K562 (cell line): Measurements from ENCODE around the gene TMED8. TPM values are rescaled to one million over a fixed set of nuclear protein-coding genes. Genes with fewer than 3 reads are reported as not detected.

Source experiments
- ATAC-seq: fragments of 200-7000 bp; cut with Tn5 transposase; 3 replicates; pipeline ENCODE4 v1.9.1; 2020; ENCODE audit warnings: moderate library complexity
- BruUV-seq: library from RNA; stranded (reverse); fragments of 400-500 nt; replicated peaks from 2 replicates; lab custom pipeline; 2021; lab: Mats Ljungman, UMichigan
- CTCF ChIA-PET: fragments of 300-600 bp; formaldehyde crosslinking; extraction: SDS; loops from one replicate; lab custom pipeline; 2021; ENCODE audit warnings: low intra/inter-chr PET ratio; lab: Yijun Ruan, JAX
- POLR2A ChIA-PET: fragments of 300-600, 350-650 bp; sonication (Branson Sonifier 250); formaldehyde crosslinking; extraction: SDS; loops from one replicate; lab custom pipeline; 2021; ENCODE audit warnings: antibody characterized with exemption, inconsistent platforms; lab: Yijun Ruan, JAX
- DNase-seq, 4 experiments: peaks; one replicate each; pipeline versions ENCODE4 v3.0.0 to v3.0.0-alpha.2; 2011 to 2018; ENCODE audit warnings: low spot score in 3 of 4, mixed read lengths in 3 of 4; ENCODE audit errors: extremely low read depth in 1 of 4
- FAIRE-seq: peaks from 2 replicates; lab custom pipeline; 2011; peaks lifted over from hg19 to GRCh38; lab: Jason Lieb, UNC
- H2AFZ ChIP-seq: 2 replicates; pipeline ENCODE4 v1.6.0; 2011; ENCODE audit warnings: low read depth, low read length, control low read depth, inconsistent platforms
- H3K27ac ChIP-seq: fragments of 200-600 bp; 3 replicates; pipeline ENCODE4 v1.8.0; 2011; ENCODE audit warnings: low read depth, mild to moderate bottlenecking, control low read depth, inconsistent platforms, low read length, moderate library complexity, mixed read lengths; ENCODE audit errors: extremely low read depth
- H3K27me3 ChIP-seq, 2 experiments: fragments of 300-600 bp in 1 of 2; 2 replicates in 1 of 2; 3 replicates in 1 of 2; pipeline versions ENCODE4 v1.6.0 to v1.8.0; 2011; ENCODE audit warnings: inconsistent platforms in 2 of 2, low read length in 2 of 2, mild to moderate bottlenecking in 1 of 2, mixed read lengths in 1 of 2, moderate library complexity in 1 of 2; ENCODE audit not compliant: control insufficient read depth in 2 of 2, insufficient read depth in 2 of 2
- H3K36me3 ChIP-seq: fragments of 300-600 bp; 3 replicates; pipeline ENCODE4 v1.8.0; 2011; ENCODE audit warnings: mild to moderate bottlenecking, low read length, inconsistent platforms; ENCODE audit not compliant: control insufficient read depth, insufficient read depth
- H3K4me1 ChIP-seq, 2 experiments: fragments of 200-600 bp in 1 of 2; replicated peaks in 1 of 2; 2 replicates in 1 of 2; 3 replicates in 1 of 2; pipeline versions ENCODE4 v1.5.1 to v1.8.0; 2011; ENCODE audit warnings: inconsistent platforms in 2 of 2, low read length in 2 of 2, mild to moderate bottlenecking in 1 of 2, mixed read lengths in 1 of 2, moderate library complexity in 1 of 2; ENCODE audit not compliant: control insufficient read depth in 2 of 2, insufficient read depth in 2 of 2
- H3K4me2 ChIP-seq: 2 replicates; pipeline ENCODE4 v1.6.1; 2011; ENCODE audit warnings: low read length, control low read depth, inconsistent platforms, mixed read lengths; ENCODE audit not compliant: insufficient read depth
- H3K4me3 ChIP-seq: fragments of 200-600 bp; sonication (generic), shearing (Covaris generic); 2 replicates; pipeline ENCODE4 v1.5.1; 2016; ENCODE audit warnings: control low read depth, inconsistent platforms
- H3K79me2 ChIP-seq: fragments of 200-600 bp; 3 replicates; pipeline ENCODE4 v1.8.0; 2011; ENCODE audit warnings: low read length, inconsistent platforms; ENCODE audit not compliant: control insufficient read depth, insufficient read depth
- H3K9ac ChIP-seq, 2 experiments: 2 replicates each; pipeline versions ENCODE4 v1.6.0 to v1.6.1; 2011; ENCODE audit warnings: low read depth in 2 of 2, low read length in 2 of 2, control low read depth in 1 of 2, inconsistent platforms in 1 of 2, mild to moderate bottlenecking in 1 of 2, mixed read lengths in 1 of 2; ENCODE audit not compliant: insufficient read depth in 1 of 2
- H3K9me1 ChIP-seq: one replicate; pipeline ENCODE4 v1.6.0; 2011; ENCODE audit warnings: inconsistent platforms, mild to moderate bottlenecking, low read length, moderate library complexity; ENCODE audit not compliant: control insufficient read depth, insufficient read depth
- H3K9me3 ChIP-seq: replicated peaks from 2 replicates; pipeline ENCODE4 v1.5.1; 2011; ENCODE audit warnings: low read depth, low read length, inconsistent platforms; ENCODE audit not compliant: control insufficient read depth, insufficient read depth
- H4K20me1 ChIP-seq: replicated peaks from 2 replicates; pipeline ENCODE4 v1.6.1; 2011; ENCODE audit warnings: low read length, inconsistent platforms, mixed read lengths; ENCODE audit not compliant: control insufficient read depth, insufficient read depth
- ADNP ChIP-seq: fragments of 200-800 bp; sonication (Bioruptor generic); IDR thresholded peaks from 2 replicates; pipeline ENCODE4 v1.6.1; 2016; ENCODE audit warnings: missing genetic modification characterization, missing compliant biosample characterization
- FOSL1 ChIP-seq: fragments of 200-800 bp; sonication (Bioruptor generic); conservative IDR thresholded peaks from 2 replicates; pipeline ENCODE4 v1.6.1; 2016; ENCODE audit warnings: missing genetic modification characterization, missing compliant biosample characterization
- GABPA ChIP-seq: fragments of 200-800 bp; sonication (Bioruptor generic); conservative IDR thresholded peaks from 2 replicates; pipeline ENCODE4 v1.6.1; 2016; ENCODE audit warnings: low read depth, missing genetic modification characterization, missing compliant biosample characterization
- HDAC1 ChIP-seq, 2 experiments: fragments of 450-650 bp; IDR thresholded peaks; 2 replicates each; pipeline ENCODE4 v1.6.1; 2016 to 2017; ENCODE audit warnings: inconsistent platforms in 1 of 2, mild to moderate bottlenecking in 1 of 2, moderate library complexity in 1 of 2
- RCOR1 ChIP-seq, 2 experiments: IDR thresholded peaks; 2 replicates each; pipeline ENCODE4 v1.6.1; 2012; ENCODE audit warnings: low read depth in 2 of 2, low read length in 2 of 2, borderline replicate concordance in 1 of 2, improper control_type of control experiment in 1 of 2
- SAP30 ChIP-seq: fragments of 200-600 bp; sonication (generic); IDR thresholded peaks from 2 replicates; pipeline ENCODE4 v1.6.1; 2012; ENCODE audit warnings: borderline replicate concordance, low read depth, mild to moderate bottlenecking, moderate library complexity, low read length, control low read depth, inconsistent platforms; ENCODE audit not compliant: insufficient read depth, poor library complexity, severe bottlenecking
- XRCC4 ChIP-seq: IDR thresholded peaks from one replicate; pipeline ENCODE4 v1.6.1; 2011; ENCODE audit not compliant: insufficient read depth, insufficient read length; ENCODE audit errors: extremely low read depth
- ZNF24 ChIP-seq: fragments of 450-650 bp; IDR thresholded peaks from 2 replicates; pipeline ENCODE4 v1.6.1; 2016
- WGBS: fragments of 100-300 bp; shearing (Covaris generic); methylation state at CpG from one replicate; pipeline ENCODE4 v1.1.6; 2016; ENCODE audit warnings: low coverage, mixed read lengths; ENCODE audit not compliant: insufficient coverage; ENCODE audit errors: missing lambda C conversion rate; 5-methylcytosine and 5-hydroxymethylcytosine counted together
- in situ Hi-C: fragments of 300-500 bp; cut with MboI; formaldehyde crosslinking; loops from 4 replicates; pipeline ENCODE4 v1.15.0; 2018; ENCODE audit warnings: inconsistent platforms, mixed read lengths
- intact Hi-C: fragments of 100-400 bp; cut with micrococcal nuclease; formaldehyde crosslinking; loops from 2 replicates; pipeline ENCODE4 v1.14.2; 2022
- polyA plus RNA-seq, 8 experiments: library from polyadenylated mRNA; depleted of rRNA in 4 of 8; stranded (reverse) in 5 of 8; unstranded in 3 of 8; fragments of >200 nt; fragmentation: Nextera tagmentation in 2 of 8; fragmentation: Illumina TruSeq in 1 of 8; extraction: Ambion mirVana in 2 of 8; extraction: Trizol in 1 of 8; gene quantifications; 2 replicates each; pipeline versions ENCODE4 v1.2.1 to v1.2.3, GENCODE V29; 2011 to 2014; ENCODE audit warnings: inconsistent platforms in 1 of 8, missing spikeins in 1 of 8
- total RNA-seq, 7 experiments: library from RNA; depleted of rRNA in 6 of 7; stranded (reverse); fragments of >200 nt in 6 of 7; fragmentation: Illumina TruSeq in 2 of 7; extraction: Trizol in 2 of 7; gene quantifications; 2 replicates each; pipeline versions ENCODE4 v1.2.1 to v1.2.3, GENCODE V29; 2011 to 2021; ENCODE audit warnings: low replicate concordance in 1 of 7
- TF ChIP-seq, protein P1 (sequence below): sonication (generic); formaldehyde crosslinking; IDR thresholded peaks from 2 replicates; pipeline ENCODE4 v1.8.0; 2022; ENCODE audit warnings: missing genetic modification reagents, mild to moderate bottlenecking, moderate library complexity, borderline replicate concordance
- TF ChIP-seq, protein P2 (sequence below): fragments of 450-650 bp; IDR thresholded peaks from 2 replicates; pipeline ENCODE4 v1.6.1; 2016; ENCODE audit warnings: borderline replicate concordance
- TF ChIP-seq, protein P3 (sequence below), 3 experiments: fragments of 200-800 bp in 1 of 3; fragments of 250-450 bp in 1 of 3; fragments of 450-650 bp in 1 of 3; sonication (Bioruptor Pico) in 1 of 3; sonication (Bioruptor generic) in 1 of 3; formaldehyde crosslinking in 1 of 3; IDR thresholded peaks; 2 replicates each; pipeline versions ENCODE4 v1.6.1 to v1.8.0; 2016 to 2022; ENCODE audit warnings: mild to moderate bottlenecking in 2 of 3, missing genetic modification characterization in 2 of 3, missing compliant biosample characterization in 1 of 3, moderate library complexity in 1 of 3
- TF ChIP-seq, protein P4 (sequence below): fragments of 250-450 bp; sonication (Bioruptor Pico); IDR thresholded peaks from 2 replicates; pipeline ENCODE4 v1.4.0; 2020; ENCODE audit warnings: mild to moderate bottlenecking

Gene TMED8
- total and polyA plus RNA-seq, 9 of the 15 experiments (the other 6 are each of a cell fraction or from before 2014, with no cell fraction given): 3.3 to 17.4 (median 12.0) TPM

DNA sequence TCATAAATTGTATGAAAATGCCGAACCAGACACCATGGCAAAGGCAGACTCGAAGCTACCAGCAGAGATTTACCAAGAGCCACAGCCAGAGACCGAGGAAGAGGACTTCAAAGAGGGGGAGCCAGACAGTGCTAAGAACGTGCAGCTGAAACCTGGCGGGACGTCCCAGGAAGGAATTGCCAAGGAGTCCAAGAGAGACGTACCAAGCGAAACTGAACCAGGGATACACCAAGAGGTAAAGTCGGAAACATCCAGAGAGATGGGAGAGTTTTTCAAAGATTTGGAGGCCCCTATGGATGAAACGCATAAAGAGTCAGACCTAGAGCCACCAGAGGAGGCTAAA lies 579 bp upstream of the TMED8 start:
- Histone ChIP-seq H3K27ac (no peak overlapping the region), H3K9me3 (no peaks in the 10 kb centered on the region), H3K9me1 (no peaks in the 10 kb centered on the region), H3K4me2 (peak overlapping the region; percentile 87), H3K79me2 (peaks cover 35% of the 10 kb centered on the region), H3K4me3 (peak overlapping the region; percentile 90), H4K20me1 (no peaks in the 10 kb centered on the region), H2AFZ (peak overlapping the region; percentile 99), H3K9ac (peak overlapping the region; percentile 77 to 97), H3K4me1 (peaks cover 6 to 8% of the 10 kb centered on the region in 2 experiments; a peak in 3 of 5 replicates), H3K36me3 (no peaks in the 10 kb centered on the region), H3K27me3 (no peaks in the 10 kb centered on the region)
- intact Hi-C loops: loop anchor here (2.0 to 5.0 kb wide), 2 partner anchors 55 to 79 kb away; partner anchors contain the start of genes GSTZ1, POMT2 and VIPAS39
- CTCF ChIA-PET: no interaction called here
- 23% methylated on average over 6 of the region's 10 CpGs for WGBS
- POLR2A ChIA-PET: interaction anchor here (0.6 to 1.0 kb wide), 3 partner anchors 9 to 61 kb away, joined by 3 to 4 read pairs (median 3); no protein-coding TSS in a partner anchor
- ATAC-seq (no peak), DNase-seq (no peak), FAIRE-seq (no peak)
- in situ Hi-C loops: no loop called here
- TF ChIP-seq, protein P1, sequence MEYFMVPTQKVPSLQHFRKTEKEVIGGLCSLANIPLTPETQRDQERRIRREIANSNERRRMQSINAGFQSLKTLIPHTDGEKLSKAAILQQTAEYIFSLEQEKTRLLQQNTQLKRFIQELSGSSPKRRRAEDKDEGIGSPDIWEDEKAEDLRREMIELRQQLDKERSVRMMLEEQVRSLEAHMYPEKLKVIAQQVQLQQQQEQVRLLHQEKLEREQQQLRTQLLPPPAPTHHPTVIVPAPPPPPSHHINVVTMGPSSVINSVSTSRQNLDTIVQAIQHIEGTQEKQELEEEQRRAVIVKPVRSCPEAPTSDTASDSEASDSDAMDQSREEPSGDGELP (CRISPR knock-in tag): no peak
- TF ChIP-seq HDAC1 (IDR thresholded peaks at IDR 0.05) (0 out of 4 replicates have a peak, but pooled peaks of 1 of the 2 experiments have one; percentile 3), FOSL1 (tag) (no peak), GABPA (tag) (peak; percentile 61), RCOR1 (IDR thresholded peaks at IDR 0.05; ENCODE audit: borderline replicate concordance in 1 of 2, low read depth in 2 of 2, low read length in 2 of 2) (no peak), XRCC4 (no peak), ADNP (tag) (no peak), SAP30 (peak; percentile 72), ZNF24 (no peak)
- TF ChIP-seq, protein P2, sequence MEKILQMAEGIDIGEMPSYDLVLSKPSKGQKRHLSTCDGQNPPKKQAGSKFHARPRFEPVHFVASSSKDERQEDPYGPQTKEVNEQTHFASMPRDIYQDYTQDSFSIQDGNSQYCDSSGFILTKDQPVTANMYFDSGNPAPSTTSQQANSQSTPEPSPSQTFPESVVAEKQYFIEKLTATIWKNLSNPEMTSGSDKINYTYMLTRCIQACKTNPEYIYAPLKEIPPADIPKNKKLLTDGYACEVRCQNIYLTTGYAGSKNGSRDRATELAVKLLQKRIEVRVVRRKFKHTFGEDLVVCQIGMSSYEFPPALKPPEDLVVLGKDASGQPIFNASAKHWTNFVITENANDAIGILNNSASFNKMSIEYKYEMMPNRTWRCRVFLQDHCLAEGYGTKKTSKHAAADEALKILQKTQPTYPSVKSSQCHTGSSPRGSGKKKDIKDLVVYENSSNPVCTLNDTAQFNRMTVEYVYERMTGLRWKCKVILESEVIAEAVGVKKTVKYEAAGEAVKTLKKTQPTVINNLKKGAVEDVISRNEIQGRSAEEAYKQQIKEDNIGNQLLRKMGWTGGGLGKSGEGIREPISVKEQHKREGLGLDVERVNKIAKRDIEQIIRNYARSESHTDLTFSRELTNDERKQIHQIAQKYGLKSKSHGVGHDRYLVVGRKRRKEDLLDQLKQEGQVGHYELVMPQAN: peak; percentile 12; the same call in 1 of the 2 replicates
- TF ChIP-seq, protein P3, sequence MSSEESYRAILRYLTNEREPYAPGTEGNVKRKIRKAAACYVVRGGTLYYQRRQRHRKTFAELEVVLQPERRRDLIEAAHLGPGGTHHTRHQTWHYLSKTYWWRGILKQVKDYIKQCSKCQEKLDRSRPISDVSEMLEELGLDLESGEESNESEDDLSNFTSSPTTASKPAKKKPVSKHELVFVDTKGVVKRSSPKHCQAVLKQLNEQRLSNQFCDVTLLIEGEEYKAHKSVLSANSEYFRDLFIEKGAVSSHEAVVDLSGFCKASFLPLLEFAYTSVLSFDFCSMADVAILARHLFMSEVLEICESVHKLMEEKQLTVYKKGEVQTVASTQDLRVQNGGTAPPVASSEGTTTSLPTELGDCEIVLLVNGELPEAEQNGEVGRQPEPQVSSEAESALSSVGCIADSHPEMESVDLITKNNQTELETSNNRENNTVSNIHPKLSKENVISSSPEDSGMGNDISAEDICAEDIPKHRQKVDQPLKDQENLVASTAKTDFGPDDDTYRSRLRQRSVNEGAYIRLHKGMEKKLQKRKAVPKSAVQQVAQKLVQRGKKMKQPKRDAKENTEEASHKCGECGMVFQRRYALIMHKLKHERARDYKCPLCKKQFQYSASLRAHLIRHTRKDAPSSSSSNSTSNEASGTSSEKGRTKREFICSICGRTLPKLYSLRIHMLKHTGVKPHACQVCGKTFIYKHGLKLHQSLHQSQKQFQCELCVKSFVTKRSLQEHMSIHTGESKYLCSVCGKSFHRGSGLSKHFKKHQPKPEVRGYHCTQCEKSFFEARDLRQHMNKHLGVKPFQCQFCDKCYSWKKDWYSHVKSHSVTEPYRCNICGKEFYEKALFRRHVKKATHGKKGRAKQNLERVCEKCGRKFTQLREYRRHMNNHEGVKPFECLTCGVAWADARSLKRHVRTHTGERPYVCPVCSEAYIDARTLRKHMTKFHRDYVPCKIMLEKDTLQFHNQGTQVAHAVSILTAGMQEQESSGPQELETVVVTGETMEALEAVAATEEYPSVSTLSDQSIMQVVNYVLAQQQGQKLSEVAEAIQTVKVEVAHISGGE (CRISPR knock-in tag; IDR thresholded peaks at IDR 0.05): peak in 1 of 3 experiments; percentile 74; a peak in 2 of 6 replicates
- TF ChIP-seq, protein P4, sequence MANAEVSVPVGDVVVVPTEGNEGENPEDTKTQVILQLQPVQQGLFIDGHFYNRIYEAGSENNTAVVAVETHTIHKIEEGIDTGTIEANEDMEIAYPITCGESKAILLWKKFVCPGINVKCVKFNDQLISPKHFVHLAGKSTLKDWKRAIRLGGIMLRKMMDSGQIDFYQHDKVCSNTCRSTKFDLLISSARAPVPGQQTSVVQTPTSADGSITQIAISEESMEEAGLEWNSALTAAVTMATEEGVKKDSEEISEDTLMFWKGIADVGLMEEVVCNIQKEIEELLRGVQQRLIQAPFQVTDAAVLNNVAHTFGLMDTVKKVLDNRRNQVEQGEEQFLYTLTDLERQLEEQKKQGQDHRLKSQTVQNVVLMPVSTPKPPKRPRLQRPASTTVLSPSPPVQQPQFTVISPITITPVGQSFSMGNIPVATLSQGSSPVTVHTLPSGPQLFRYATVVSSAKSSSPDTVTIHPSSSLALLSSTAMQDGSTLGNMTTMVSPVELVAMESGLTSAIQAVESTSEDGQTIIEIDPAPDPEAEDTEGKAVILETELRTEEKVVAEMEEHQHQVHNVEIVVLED (CRISPR knock-in tag): no peak
- BruUV-seq: no TSS peak
